ENCODE data around the gene USP19.

USP19 gene

GRCh38 chr3:49120438-49121131, at the start of gene USP19:
USP19 (minus strand) TSS chr3:49120823; CDS start chr3:49119145, 1,678 bp downstream.
- DNase-seq, result peak; percentile 96

GRCh38 chr3:49166752-49167556, 46.3 kb upstream of the USP19 start:
- no peak for DNase-seq

GRCh38 chr3:49165771-49166751, 45.4 kb upstream of the USP19 start, which contains the start of gene CCDC71:
CCDC71 (minus strand) TSS chr3:49166331; CDS start chr3:49164208, 2,123 bp downstream.
- peak; percentile 80 to 83 for DNase-seq

- no peak for DNase-seq
Observed at GRCh38 chr3:49164983-49165720, 44.5 kb upstream of the USP19 start.

- no peak for DNase-seq
Observed at GRCh38 chr3:49163609-49164008, 43.0 kb upstream of the USP19 start.

- DNase-seq, result no peak
Observed at GRCh38 chr3:49162751-49163419, 42.3 kb upstream of the USP19 start.

GRCh38 chr3:49161808-49162530, 41.3 kb upstream of the USP19 start:
- DNase-seq, result no peak

GRCh38 chr3:49161197-49161596, 40.6 kb upstream of the USP19 start:
- no peak for DNase-seq

GRCh38 chr3:49158792-49159191, 38.2 kb upstream of the USP19 start:
- no peak for DNase-seq

- DNase-seq, result peak; percentile 64 to 74
Observed at GRCh38 chr3:49158103-49158709, 37.6 kb upstream of the USP19 start.

- DNase-seq, result no peak
Observed at GRCh38 chr3:49157289-49157688, 36.7 kb upstream of the USP19 start.

GRCh38 chr3:49153349-49153912, 32.8 kb upstream of the USP19 start:
- DNase-seq, result no peak

GRCh38 chr3:49151610-49152009, 31.0 kb upstream of the USP19 start:
- DNase-seq, result no peak

GRCh38 chr3:49148159-49148558, 27.5 kb upstream of the USP19 start:
- DNase-seq, result no peak

- DNase-seq, result no peak
Observed at GRCh38 chr3:49140080-49140479, 19.5 kb upstream of the USP19 start.

GRCh38 chr3:49135499-49135898, 14.9 kb upstream of the USP19 start:
- DNase-seq, result no peak

GRCh38 chr3:49134471-49135265, 14.0 kb upstream of the USP19 start:
- DNase-seq, result no peak

- no peak for DNase-seq
Observed at GRCh38 chr3:49133226-49133951, 12.8 kb upstream of the USP19 start.

Measured in CD4-positive, alpha-beta T cell treated with Interleukin-1 beta for 1 hour (primary cell).